OCI-M1 (cell line): ENCODE measurements around the gene ZNG1A.
"Not testable (repeated sequence)": the region's sequence is repeated elsewhere in the genome, so short reads cannot be mapped to it uniquely, and the experiment has no call there.

Source experiments
- DNase-seq: peaks from one replicate; lab custom pipeline; 2025; lab: John Stamatoyannopoulos, UW

ZNG1A gene

DNA sequence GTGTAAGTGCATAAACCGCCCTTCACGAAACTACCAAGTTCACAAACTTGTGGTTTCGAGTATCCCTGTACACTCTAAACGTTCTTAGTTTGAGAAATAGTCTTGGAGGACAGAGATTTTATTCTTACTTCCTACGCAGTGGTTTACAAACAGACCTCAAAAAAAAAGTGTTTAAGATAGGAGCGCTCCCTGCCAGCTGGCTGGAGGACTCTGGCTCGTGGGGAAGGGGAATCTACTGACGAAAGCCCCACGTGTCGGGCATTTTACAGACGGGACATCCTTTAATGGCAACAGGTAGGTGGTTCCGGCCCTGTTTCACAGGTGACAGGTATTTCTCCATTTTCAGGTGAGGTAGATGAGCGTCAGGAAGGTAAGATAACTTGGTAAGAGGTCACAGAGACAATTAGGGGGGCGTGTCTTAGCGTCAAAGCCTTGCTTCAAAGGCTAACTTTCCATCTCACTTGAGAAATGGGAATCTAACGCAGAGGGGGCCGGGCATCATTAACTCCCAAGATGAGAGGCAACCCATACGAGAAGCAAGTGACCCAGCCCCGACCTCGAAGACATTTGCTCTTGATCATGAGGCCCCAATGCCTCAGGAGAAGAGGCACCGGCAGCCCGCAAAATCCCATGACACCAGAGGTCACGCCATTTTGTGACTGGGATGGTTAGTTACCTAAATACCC is 573 bp downstream of the ZNG1A start:
- peak; percentile 5 for DNase-seq

DNA sequence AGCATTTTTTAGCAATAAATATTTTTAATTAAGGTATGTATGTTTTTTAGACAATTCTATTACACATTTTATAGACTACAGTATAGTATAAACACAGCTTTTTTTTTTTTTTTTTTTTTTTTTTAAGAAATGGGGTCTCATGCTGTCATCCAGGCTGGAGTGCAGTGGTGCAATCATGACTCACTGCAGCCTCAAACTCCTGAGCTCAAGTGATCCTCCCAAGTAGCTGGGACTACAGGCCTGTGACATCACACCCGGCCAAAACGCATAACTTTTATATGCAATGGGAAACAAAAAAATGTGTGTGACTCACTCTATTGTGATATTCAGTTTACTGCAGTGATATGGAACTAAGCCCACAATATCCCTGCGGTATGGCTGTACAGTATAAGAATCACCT is 9.1 kb downstream of the ZNG1A start:
- not testable (repeated sequence) for DNase-seq

DNA sequence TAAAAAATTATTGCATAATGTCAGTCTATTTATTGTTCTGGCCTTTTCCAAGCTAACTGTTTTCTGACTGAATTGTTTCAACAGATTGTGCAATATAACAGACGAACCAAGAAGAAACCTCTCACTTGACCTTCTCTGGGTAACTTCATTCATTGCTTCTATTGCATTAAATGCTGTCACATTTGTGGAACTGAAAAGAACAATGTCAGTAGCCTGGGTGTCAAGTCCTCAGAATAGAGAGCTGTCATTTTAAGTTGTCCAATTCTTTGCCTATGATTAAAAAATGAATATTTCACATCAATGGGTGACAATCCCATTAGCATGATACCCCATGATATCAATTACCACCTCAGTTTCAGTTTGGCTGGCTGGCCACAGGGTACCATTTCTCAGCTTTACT is 19.0 kb downstream of the ZNG1A start:
- not testable (repeated sequence) for DNase-seq

DNA sequence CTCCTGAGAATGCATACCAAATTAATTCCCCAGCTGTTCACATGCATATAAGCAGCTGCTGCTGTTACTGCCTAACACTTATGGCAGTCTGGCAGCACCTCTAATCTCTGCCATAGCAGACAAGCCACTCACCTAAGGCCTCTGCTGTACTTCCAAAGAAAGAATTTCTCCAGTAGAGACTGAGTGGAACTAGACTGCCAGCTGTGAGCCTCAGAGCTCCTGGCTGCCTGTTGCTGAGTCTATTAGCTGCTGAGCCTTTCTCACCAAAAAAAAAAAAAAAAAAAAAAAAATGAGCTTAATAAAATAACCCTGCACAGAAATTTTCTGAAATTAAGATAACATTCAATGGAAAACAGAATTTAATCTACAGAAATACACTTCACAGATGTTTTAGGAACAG is 27.7 kb downstream of the ZNG1A start:
- not testable (repeated sequence) for DNase-seq

GRCh38 chr9:139880-140279 is 39.0 kb downstream of the ZNG1A start:
- not testable (repeated sequence) for DNase-seq

DNA sequence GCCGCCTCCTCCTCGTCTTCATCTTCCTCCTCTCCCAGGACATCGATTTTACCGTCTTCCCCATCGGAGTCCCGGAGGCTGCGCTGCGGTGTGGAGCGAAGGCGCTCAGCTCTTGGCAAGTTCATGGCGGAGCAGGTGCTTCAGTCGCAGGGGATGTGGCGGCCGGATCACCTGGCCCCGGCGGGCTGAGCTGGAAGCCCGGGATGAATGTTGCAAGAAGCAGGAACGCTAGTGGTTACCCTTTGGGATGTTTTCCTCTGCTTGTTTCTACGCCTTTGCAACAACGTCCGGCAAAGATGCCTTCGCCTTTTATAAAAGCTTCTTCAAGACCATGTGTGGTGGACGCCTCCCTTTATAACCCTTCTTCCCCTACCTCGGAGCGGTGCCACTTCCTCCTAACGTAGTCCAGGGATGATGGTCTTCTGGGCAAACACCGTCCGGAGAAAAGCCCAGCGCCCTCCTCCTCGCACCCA is 60.8 kb downstream of the ZNG1A start, which contains the start of gene FOXD4:
Gene FOXD4 (minus strand): TSS at position 423 of the 473 bp plus-strand sequence. CDS start 298 bp downstream, at position 125.
- DNase-seq = not testable (repeated sequence)

DNA sequence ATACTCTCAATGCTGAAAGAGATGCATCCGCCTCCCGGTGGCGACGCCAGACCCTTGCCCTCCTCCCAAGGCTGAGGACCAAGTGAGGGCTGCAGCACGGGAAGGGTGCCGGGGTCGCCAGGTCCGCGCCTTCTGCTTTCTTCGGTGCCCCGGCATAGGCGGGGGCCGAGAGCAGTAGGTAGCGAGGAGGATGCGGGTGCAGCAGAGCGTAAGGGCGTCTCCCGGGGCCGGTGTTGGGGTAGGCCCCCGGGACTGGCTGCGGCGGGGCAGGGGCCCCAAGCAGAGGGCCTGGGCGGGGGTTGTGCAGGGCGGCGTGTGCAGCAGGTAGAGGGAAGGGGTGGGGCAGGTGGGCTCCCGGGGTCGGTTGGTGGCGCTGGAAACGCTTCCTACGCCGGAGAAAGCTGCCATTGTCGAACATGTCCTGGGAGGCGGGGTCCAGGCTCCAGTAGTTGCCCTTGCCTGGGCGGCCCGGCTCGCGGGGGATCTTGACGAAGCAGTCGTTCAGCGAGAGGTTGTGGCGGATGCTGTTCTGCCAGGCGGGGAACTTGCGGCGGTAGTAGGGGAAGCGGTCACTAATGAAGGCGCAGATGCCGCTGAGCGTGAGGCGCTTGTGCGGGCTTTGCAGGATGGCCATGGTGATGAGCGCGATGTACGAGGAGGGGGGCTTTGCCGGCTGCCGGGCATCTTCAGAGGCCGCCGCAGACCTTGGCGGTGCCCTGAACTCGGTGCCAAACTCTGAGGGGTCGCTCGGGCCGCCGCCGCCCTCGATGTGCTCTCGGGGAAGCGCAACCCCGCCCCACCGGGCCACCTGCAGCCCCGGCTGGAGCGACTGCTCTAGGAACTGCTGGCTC is 61.5 kb downstream of the ZNG1A start:
- not testable (repeated sequence) for DNase-seq

GRCh38 chr9:116239-117077 is 62.4 kb downstream of the ZNG1A start:
- DNase-seq = not testable (repeated sequence)

- DNase-seq = not testable (repeated sequence)
Measured at GRCh38 chr9:115118-115451, 63.8 kb downstream of the ZNG1A start.

GRCh38 chr9:114267-115117 is 64.4 kb downstream of the ZNG1A start:
- peak; percentile 10 for DNase-seq

DNA sequence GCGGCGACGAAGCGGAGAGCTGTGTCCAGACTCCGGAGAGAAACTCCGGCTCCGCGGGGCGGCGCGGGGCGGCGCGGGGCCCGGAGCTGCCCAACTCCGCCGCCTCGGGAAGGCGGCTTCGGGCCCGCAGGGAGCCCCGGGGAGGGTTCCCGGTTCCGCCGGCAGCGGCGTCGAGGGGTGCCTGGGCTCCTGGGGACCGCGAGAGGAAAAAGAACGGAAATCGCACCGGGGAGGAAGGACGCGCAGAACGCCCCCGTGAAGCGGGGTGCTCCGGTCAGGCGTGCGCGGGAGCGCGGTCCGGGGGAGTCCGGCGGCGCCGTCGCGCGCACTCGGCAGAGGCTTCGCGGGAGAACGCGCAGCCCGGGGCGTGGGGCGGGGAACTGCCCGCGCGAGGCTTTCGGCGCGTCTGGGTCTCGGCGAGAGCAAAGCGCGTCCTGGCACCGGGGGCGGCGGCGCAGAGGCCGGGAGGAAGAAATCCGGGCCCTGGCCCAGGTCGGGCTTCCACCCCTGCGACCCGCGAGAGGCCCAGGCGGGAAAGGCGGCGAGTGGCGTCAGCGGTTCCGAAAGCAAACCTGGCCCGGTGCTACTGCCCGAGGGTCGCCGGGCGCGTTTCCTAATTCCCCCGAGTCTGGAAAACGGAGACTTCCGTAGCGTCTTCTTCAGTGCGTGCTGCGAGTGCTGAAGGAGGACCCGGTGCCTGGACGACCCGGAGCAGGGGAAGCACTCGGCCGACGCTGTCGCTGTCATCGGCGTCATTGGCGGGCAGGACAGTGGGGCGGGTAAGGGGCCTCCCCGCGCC is 65.2 kb downstream of the ZNG1A start:
- peak; percentile 24 for DNase-seq

DNA sequence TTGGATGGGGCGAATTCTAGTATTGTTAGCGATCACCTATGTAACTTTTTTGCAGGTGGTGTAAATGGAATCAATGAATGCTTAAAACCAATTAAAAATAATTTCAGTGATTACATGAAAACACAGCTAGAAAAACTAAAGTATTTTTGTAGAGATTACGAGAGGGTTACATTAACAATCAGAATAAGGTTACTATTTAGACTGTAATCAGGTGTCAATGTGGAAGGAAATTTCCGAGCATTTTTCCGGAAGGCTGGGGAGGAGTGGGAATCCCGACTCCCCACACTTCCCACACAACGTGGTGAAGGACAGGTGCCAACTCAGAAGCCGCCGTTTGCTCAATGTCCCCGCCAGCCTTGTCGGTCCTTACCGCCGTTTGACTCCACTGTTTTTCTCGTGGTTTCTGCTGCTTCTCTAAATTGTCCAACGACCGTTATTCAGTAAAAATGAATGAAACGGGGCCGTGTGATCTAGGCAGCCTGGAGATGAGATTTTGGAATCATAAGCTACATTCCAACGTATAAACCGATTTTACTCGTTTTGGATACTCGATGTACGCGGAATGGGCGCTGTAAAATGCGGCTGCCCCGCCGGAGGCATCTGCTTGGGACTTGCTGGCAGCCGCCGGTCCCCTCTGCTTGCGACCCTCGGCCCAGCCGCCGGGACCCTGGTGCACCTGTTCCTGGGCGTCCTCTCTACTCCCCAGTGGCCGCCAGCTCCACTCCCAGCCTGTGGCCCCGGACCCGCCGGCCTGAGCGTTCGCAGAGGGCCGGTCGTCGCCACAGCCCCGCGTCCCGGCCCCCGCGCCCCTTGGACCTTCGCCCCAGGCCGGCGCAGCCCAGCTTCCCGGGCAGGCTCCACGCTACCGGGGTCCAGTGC is 66.0 kb downstream of the ZNG1A start:
- not testable (repeated sequence) for DNase-seq

- DNase-seq = not testable (repeated sequence)
Measured at GRCh38 chr9:110672-111071, 68.2 kb downstream of the ZNG1A start.

DNA sequence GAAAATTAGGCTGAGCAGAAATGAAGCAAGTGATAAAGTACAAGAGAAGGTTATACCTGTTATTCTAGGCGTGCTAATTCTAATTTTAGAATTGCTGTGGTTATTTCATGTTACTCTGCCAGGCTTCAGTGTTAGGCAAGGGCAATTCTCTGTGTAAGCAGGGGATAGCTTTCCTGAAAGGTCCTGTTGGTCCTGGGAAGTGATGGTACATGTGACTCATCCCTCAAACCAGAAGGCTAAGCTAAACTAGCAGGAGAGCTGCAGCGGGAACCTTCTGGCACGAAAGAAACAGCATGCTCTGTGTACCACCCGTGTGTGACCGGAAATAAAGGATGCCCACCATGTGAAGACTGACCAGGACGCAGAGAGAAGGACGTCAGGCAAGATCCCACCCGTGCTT is 69.3 kb downstream of the ZNG1A start:
- DNase-seq = not testable (repeated sequence)

DNA sequence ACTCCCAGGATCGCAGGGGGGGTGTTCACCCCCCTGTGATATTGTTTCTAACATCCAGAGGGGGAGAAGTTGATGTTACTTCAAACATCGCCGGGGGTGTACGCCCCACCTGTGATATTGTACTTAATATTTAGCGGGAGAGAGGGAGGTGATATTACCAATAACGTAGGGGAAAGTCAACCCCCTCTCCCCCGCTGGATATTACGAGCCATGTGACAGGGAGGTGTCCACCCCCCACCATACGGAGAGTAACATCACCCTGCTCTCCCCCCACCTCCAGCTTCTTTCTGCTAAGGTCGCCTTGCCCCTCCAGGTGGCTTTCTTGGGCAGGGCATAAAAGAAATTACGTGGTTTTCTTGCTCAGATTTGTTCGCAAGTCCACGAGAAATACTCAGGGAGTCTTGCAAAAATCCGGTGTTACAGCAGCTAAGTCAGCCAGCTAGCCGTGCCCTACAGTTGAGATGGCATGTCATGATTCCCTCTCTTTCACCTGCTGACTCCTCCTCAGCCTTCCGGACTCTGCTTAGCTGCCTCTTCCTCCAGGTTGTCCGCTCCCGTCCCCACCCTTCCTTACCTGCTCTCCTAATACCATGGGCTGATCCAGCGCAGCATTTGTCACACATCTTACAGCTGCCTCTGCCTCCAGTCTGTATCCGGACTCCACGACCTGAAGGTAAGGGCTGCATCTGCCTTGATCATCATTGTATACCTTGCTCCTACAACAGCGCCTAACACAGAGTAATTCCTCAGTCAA is 69.9 kb downstream of the ZNG1A start:
- DNase-seq = not testable (repeated sequence)

DNA sequence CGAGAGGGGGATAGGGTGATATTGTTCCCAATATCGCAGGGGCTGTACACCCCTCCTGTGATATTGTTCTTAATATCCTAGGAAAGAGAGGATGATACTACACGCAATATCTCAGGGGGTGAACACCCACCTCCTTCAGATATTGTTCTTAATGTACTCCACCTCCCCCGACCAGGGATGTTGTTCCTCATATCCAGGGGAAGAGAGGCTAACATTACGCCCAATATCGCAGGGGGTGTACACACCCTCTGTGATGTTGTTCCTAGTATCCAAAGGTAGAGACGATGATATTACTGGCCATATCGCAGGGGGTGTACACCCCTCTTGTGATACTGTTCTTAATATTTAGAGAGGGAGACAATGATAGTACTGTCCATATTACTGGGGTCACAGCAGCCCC is 72.9 kb downstream of the ZNG1A start:
- not testable (repeated sequence) for DNase-seq

GRCh38 chr9:100430-100829 is 78.4 kb downstream of the ZNG1A start:
- not testable (repeated sequence) for DNase-seq

DNA sequence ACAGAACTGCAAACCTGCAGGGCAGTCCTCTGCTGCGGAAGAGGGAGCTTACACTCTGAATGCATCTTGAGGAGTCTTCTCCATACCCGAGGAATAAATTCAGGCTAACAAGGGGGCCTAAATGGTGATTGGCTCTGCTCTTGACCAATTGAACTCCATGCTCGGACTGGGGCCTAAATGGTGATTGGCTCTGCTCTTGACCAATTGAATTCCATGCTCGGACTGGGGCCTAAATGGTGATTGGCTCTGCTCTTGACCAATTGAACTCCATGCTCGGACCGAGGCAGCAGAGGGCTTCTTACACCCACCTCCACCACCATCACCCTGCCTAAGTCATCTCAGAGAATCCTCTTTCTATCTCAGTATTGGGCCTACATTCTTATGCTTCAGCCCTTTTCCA is 79.0 kb downstream of the ZNG1A start:
- not testable (repeated sequence) for DNase-seq

DNA sequence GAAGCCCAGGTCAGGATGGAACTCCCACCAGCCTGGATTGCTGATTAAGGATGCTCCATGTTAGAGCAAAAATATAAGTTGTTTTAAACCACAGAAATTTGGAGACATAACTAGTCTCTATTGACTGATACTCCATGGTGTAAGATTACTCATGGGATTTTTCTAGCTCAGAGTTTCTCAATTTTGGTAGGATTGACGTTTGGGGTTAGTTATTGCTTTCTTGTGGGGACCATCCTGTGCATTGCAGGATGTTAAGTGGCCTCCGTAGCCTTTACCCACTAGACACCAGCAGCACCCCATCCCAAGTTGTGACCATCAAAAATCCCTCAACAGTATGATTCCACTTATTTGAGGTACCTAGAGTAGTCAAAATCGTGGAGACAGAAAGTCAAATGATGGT is 80.1 kb downstream of the ZNG1A start:
- DNase-seq = not testable (repeated sequence)
